22Rv1 (cell line): ENCODE measurements around the gene TIMM21.
A peak's percentile ranks its signal among the peaks of the same experiment; 100 is the strongest.

Source experiments
- H3K27ac ChIP-seq: fragments of 450-650 bp; 2 replicates; pipeline ENCODE4 v1.5.1; 2017
- ZFX ChIP-seq: fragments of 450-650 bp; IDR thresholded peaks from 2 replicates; pipeline ENCODE4 v1.6.1; 2017; ENCODE audit warnings: antibody characterized with exemption, borderline replicate concordance
- TF ChIP-seq, protein P1 (sequence below): fragments of 450-650 bp; IDR thresholded peaks from 2 replicates; pipeline ENCODE4 v1.5.1; 2017; ENCODE audit warnings: mild to moderate bottlenecking

TIMM21 gene

GRCh38 chr18:74116633-74117554, 31.4 kb upstream of the TIMM21 start:
- TF ChIP-seq ZFX: no peak
- TF ChIP-seq, protein P1, sequence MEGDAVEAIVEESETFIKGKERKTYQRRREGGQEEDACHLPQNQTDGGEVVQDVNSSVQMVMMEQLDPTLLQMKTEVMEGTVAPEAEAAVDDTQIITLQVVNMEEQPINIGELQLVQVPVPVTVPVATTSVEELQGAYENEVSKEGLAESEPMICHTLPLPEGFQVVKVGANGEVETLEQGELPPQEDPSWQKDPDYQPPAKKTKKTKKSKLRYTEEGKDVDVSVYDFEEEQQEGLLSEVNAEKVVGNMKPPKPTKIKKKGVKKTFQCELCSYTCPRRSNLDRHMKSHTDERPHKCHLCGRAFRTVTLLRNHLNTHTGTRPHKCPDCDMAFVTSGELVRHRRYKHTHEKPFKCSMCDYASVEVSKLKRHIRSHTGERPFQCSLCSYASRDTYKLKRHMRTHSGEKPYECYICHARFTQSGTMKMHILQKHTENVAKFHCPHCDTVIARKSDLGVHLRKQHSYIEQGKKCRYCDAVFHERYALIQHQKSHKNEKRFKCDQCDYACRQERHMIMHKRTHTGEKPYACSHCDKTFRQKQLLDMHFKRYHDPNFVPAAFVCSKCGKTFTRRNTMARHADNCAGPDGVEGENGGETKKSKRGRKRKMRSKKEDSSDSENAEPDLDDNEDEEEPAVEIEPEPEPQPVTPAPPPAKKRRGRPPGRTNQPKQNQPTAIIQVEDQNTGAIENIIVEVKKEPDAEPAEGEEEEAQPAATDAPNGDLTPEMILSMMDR: peak; percentile 81
- no peak overlapping the region for H3K27ac ChIP-seq

- H3K27ac ChIP-seq: no peak overlapping the region
Measured at GRCh38 chr18:74123200-74123599, 25.1 kb upstream of the TIMM21 start.

DNA sequence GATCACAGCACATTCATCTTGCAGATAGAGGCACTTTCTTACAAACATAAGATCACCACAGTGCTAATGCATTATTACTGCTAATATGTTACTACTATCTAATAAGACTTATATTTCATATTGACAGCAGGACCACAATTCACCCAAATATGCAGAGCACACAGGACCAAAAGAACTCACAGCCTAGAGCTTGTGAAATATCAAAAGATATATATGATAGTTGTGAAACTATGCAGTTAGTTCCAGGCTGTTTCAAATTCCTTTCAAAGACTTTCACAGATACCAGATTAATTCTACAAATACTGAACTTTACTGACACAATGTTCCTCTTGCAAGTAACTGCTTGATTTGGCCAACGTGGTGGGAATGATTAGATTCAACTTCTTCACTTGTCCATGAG, 23.7 kb upstream of the TIMM21 start:
- no peak overlapping the region for H3K27ac ChIP-seq
- TF ChIP-seq, protein P1: no peak
- no peak for TF ChIP-seq ZFX

More at GRCh38 chr18:74123200-74123599, 25.1 kb upstream of the TIMM21 start:
- TF ChIP-seq, protein P1: no peak
- TF ChIP-seq ZFX: no peak

- no peak for TF ChIP-seq ZFX
- TF ChIP-seq, protein P1: no peak
- H3K27ac ChIP-seq: no peak overlapping the region
Measured at GRCh38 chr18:74126684-74127655, 21.4 kb upstream of the TIMM21 start.

- no peak for TF ChIP-seq ZFX
- TF ChIP-seq, protein P1: no peak
Measured at GRCh38 chr18:74128159-74128558, 20.2 kb upstream of the TIMM21 start.

DNA sequence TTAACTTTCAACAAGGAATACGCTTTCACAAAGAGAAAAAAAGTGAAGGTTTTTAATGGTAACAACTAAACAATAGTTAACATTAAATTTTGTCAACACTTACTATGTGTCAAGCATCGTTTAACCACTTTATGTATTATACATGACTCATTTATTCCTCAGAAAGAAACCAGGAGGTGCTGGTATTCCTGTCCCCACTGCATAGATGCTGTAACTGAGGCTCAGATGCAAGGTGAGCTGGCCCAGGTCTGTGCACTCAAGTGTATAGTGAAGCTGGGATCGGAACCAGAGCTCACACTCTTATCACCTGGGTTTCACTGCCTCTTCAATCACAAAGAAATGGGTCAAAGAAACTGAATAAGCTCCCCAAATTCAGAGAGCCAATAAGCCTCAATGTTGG, 17.2 kb upstream of the TIMM21 start:
- TF ChIP-seq ZFX: no peak
- TF ChIP-seq, protein P1: no peak

More at GRCh38 chr18:74128159-74128558, 20.2 kb upstream of the TIMM21 start:
- H3K27ac ChIP-seq: no peak overlapping the region

More for the DNA sequence above, 17.2 kb upstream of the TIMM21 start:
- no peak overlapping the region for H3K27ac ChIP-seq
